ENCODE results near the gene C20orf144.

Gene C20orf144

GRCh38 chr20:33677991-33678702 is 16.0 kb downstream of the C20orf144 start:
- FAIRE-seq = no peak

DNA sequence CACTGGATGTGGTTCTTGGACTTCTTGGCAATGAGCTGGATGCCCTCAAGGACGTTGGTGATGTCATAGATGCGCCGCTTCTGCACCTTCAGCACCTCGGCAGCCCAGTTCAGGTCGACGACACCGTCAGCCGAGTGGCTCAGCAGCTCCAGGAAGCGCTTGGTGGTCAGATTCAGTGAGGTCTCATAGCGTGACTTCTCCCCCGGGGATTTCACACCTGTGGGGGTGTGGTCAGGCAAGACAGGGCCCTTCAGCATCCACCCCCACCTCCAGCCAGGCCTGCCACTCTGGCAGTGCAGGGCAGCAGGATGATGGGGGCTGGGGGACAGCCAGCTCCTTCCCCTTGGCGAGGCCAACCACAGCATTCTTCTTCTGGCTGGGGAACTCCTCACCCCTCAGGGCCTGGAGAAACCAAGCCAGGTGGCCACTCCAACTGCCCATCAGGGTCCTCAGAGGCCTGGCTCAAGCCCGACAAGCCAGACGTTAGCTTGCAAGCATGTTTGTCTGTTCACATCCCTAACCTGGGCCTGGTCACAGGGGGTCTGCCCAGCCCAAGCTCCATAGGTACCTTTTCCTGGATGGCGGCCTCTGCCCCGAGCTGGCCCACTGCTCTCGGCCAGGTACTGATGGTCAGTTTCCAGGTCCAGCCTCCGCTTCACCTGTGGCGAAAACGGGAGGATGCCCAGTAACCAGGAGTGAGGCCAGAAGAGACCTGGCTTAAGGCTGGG is 17.8 kb downstream of the C20orf144 start:
- no peak for FAIRE-seq

GRCh38 chr20:33680686-33681085 is 18.6 kb downstream of the C20orf144 start:
- no peak for FAIRE-seq

DNA sequence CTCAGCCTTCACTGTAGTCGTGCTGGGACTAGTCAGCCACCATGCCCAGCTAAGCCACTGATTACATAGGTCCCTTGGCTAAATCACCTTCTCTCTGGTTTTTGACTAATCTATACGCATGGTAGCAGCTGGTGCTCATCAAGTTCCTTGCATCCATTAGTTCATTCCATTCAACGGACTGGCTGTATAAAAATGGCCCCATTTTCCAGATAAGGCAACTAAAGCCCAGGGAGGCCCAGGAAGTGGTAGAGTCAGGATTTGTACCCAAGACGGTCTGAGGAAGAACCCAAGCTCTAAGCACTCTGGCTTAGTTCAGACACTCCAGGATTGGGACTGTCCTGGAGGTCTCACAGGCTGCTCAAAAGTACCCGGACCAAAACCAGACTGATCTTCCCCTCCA is 19.2 kb downstream of the C20orf144 start:
- FAIRE-seq = no peak

GRCh38 chr20:33681728-33682353 is 19.7 kb downstream of the C20orf144 start:
- FAIRE-seq = no peak

DNA sequence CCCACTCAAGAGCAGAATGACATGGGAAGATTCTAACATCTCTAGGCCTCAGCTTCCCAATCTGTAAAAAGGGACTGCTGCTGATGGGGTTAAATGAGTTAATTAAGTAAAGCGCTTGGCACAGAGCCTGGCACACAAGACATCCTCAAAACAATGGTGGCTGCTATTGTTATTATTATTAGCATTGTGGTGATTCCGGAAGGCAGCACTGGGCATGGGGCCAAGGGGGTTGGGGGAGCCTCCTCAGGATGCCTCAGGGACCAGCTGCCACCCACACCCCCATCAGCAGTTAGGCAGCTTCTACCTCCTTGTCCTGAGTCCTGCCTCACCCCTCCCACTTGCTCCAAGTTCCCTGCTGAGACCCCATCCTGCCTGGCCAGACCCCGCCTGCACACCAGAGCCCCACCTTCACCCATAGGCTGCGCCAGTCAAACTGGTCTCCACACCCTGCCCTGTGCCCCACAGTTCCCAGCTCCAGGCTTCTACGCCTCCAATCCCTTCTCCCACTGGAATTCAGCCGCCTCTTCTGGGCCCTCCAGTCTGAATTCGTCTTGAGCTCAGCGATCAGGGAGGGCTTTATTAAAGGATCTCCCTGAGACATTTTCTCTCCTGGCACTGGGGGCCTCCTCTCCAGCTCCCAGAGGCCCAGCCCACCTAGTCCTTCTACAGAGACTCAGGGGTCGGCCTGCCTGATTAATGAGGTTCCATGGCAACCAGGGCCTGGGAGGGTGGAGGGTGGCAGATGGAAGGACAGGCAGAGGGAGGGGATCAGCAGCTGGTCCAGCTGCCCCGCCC is 22.6 kb downstream of the C20orf144 start:
- FAIRE-seq = no peak

- FAIRE-seq = no peak
Observed at GRCh38 chr20:33685328-33686099, 23.4 kb downstream of the C20orf144 start.

- FAIRE-seq = no peak
Observed at GRCh38 chr20:33686100-33686983, 24.2 kb downstream of the C20orf144 start, which contains the start of gene E2F1. TSS of gene E2F1 (minus strand) at chr20:33686385. CDS start at chr20:33686264, 121 bp downstream.

DNA sequence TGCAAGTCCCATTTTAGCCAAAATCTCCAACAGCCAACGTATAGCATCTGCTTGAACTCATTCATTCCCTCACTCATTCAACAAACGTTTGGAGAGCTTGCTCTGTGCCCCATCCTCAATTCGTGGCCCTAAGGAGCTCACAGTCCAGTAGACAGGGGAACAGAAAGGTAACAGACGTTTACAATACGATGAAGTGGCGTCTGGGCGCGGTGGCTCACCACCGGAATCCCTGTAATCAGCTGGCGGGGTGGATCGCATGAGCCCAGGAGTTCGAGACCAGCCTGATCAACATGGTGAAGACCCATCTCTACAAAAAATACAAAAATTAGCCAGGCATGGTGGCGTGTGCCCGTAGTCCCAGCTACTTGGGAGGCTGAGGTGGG is 24.8 kb downstream of the C20orf144 start:
- no peak for FAIRE-seq

- FAIRE-seq = no peak
Observed at GRCh38 chr20:33687370-33687915, 25.3 kb downstream of the C20orf144 start.

DNA sequence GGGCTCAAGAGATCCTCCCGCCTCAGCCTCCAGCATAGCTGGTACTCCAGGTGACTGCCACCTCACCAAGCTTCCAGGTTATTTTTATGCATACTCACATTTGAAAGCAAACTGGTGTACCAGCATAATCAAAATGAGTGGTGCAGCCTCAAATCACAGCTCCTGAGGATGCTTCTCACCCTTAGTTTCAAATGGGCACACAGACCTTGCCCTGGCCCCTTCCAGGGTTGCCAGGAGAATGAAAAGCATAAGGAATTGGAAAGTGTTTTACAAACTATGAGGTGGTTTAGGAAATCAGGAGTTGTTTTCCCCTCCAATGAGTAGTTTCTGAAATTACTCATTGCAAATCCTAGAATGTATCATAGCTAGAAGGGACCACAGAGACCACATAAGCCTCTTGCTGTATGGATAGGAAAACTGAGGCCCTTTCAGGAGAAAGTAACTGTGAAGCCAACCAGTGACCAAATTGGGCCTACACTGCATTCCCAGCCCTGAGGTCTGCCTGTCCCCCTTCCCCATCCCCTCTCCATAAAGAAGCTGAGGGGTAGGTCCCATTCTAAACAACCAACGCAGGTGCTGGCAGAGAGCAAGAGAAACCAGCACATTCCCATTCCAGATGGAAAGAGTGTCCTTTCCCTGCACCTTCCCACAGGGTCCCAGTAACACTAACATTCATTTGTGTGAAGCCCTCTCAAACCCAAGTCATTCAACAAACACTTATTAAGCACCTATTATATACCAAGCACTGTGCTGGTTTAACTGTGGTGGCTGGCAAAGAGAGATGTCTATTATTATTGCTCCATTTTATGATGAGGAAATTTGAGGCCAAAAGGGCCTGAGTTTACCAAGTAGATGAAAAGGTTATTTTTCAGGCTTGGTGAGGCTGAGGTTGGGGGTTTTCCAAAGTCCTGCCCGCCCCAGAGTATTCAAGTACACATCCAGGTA is 26.1 kb downstream of the C20orf144 start:
- no peak for FAIRE-seq

GRCh38 chr20:33688938-33689424 is 26.9 kb downstream of the C20orf144 start:
- FAIRE-seq = no peak

GRCh38 chr20:33689493-33689892 is 27.4 kb downstream of the C20orf144 start:
- no peak for FAIRE-seq

DNA sequence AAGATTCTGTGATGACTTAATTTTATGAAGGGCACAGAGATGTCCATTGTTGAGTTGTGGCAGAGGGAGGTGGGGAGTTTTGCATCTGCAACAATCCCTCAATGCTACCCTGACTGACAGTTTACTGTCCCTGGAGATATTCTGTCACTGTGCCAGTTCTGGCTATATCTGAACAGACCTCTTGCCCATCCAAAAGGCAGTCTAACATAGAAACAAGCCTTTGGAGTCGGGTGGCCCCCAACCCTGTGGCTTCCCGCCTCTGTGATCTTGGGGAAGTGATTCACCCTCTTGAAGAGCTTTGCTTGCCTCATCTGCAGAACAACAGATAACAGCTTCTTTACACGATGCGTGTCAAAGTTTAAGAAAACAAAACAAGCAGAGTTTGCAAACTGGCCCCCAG is 27.8 kb downstream of the C20orf144 start:
- no peak for FAIRE-seq

GRCh38 chr20:33693289-33693688 is 31.2 kb downstream of the C20orf144 start:
- FAIRE-seq = no peak

DNA sequence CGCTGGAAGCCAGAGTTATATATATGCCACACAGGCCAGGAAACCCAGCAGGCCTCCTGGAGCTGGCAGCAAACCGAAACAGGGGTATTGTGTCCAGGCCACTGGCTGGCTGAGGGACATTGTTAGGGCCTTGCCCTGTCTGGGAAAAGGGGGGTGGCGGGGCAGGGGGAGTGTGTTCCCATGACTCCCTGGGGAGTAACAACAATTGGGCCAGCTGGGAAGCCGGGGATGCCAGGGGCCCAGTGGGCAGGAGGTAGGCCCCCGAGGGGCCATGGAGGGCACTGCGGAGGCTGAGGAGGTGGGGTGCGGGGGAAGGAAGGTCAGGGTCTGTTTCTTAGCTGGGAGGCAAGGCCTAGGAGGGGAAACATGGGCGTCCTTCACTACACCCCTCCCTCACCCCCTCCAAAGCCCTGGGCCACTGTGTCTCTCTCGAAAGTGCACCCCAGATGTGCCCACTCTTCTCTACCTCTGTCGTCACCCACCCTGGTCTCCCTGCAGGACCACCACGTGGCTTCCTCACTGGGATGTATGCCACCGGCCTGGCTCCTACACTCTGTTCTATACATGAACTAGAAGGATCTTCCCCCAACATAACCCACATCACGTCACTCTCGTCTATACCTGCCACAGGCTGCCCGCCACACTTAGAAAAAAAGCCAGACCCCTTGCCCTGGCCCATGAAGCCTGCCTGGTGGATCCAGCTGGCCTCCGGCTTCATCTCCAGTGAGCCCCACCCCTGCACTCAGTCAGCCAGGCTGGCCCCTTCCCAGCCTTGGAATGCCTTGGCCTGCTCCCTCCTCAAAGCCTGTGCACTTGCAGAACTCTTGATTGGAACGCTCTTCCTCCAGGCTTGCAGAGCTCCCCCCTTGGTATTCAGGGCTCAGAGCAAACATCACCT is 31.9 kb downstream of the C20orf144 start:
- no peak for FAIRE-seq

GRCh38 chr20:33694639-33695012 is 32.5 kb downstream of the C20orf144 start:
- FAIRE-seq = no peak

DNA sequence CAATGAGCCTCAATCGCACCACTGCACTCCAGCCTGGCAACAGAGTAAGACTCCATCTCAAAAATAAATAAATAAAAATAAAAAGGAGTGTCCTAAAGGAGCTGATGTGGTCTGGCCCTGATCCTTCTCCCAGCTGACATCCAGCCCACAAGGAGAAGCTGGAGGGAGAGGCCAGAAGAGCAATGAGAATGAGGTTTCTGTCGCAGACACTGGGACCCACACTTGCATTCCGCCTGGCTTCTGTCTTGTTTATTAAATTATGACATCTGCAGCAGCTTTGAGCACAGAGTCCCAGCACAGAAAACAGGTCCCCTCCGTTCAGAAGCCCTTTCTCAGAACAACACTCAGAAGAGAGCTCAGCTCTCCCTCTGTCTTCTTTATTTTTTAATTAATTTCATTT is 34.3 kb downstream of the C20orf144 start:
- FAIRE-seq = no peak

GRCh38 chr20:33697129-33697528 is 35.0 kb downstream of the C20orf144 start:
- FAIRE-seq = no peak

Data from TTC549 (cell line).